Measurements from ENCODE around the gene MRTFB. TPM values are rescaled to one million over a fixed set of nuclear protein-coding genes. Genes with fewer than 3 reads are reported as not detected.

The MRTFB gene
- total and polyA plus RNA-seq, 12 donors, result 4.1 to 41.8 (median 32.5) TPM

DNA sequence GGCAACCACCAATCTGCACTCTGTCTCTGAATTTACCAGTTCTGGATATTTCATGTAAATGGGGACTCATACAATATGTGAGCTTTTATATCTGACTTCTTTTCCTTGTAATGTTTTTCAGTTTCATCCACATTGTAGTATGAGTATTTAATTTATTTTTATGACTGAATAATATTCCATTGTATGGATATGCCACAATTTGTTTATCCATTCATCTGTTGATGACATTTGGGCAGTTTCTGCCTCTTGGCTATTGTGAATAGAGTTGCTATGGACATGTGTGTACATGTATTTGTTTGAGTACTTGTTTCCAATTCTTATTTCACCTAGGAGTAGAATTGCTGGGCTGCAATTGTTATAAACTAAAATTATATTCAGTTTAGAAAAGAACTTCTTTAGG lies 126.9 kb downstream of the MRTFB start:
- no peak for ATAC-seq
- intact Hi-C loops (cut with DNase I), result loop anchor here in 3 of 10 donors (10.0 kb wide), 3 partner anchors 113 to 273 kb away; partner anchors contain the start of gene ERCC4 (in 1 of the 3)
- TF ChIP-seq, protein P1, sequence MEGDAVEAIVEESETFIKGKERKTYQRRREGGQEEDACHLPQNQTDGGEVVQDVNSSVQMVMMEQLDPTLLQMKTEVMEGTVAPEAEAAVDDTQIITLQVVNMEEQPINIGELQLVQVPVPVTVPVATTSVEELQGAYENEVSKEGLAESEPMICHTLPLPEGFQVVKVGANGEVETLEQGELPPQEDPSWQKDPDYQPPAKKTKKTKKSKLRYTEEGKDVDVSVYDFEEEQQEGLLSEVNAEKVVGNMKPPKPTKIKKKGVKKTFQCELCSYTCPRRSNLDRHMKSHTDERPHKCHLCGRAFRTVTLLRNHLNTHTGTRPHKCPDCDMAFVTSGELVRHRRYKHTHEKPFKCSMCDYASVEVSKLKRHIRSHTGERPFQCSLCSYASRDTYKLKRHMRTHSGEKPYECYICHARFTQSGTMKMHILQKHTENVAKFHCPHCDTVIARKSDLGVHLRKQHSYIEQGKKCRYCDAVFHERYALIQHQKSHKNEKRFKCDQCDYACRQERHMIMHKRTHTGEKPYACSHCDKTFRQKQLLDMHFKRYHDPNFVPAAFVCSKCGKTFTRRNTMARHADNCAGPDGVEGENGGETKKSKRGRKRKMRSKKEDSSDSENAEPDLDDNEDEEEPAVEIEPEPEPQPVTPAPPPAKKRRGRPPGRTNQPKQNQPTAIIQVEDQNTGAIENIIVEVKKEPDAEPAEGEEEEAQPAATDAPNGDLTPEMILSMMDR (IDR thresholded peaks at IDR 0.05), result no peak
- Histone ChIP-seq H3K36me3 (peaks cover 0 to 6% (median 0%) of the 10 kb centered on the region in 9 donors), H3K4me1 (peaks cover 0 to 81% (median 51%) of the 10 kb centered on the region in 9 donors), H3K27me3 (no peaks in the 10 kb centered on the region), H3K27ac (no peak overlapping the region), H3K4me3 (no peak overlapping the region), H3K9me3 (peaks cover 0 to 8% (median 0%) of the 10 kb centered on the region in 11 donors)
- DNase-seq, result no peak

DNA sequence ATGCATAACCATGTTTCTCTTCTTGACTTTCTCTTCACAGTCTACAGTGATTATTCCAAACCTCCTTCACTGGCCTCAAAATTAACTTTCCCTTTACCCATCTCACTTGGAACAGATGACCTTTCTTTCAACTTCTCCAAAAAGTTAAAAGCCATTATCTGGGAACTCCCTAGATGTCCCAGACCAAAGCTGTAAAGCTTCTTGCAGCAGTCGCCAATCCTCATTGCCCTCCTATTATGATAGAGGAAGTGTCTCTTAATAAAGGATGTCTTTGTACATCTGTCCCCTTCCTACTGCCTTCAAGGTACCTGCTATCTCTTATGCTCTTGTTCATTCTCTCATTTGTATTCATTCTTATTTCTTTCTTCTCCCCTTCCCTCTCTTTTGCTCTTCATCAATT lies 127.5 kb downstream of the MRTFB start:
- no peak for ATAC-seq
- intact Hi-C loops (cut with DNase I), result loop anchor here in 3 of 10 donors (10.0 kb wide), 3 partner anchors 114 to 274 kb away; partner anchors contain the start of gene ERCC4 (in 1 of the 3)

DNA sequence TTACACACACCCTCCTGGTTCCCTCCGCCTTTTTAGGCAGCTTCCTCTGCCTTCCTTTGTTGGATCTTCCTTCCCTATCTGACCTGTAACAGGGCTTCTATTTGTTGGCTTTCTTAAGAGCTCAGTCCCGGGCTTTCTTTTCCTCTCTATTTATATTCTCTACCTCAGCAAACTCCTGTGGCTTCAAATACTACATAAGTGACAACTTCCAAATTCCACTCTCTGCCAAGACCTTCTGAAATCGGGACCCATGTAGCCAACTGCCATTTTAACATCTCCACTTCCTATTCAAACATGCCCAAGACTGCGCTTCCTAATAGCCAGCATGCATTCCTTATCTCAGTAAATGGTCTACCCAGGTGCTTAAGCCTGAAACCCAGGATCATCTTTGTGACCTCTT lies 128.1 kb downstream of the MRTFB start:
- H3K27ac ChIP-seq, result no peak overlapping the region
- no peak overlapping the region for H3K4me3 ChIP-seq

More for the DNA sequence above, 127.5 kb downstream of the MRTFB start:
- Histone ChIP-seq H3K27me3 (no peaks in the 10 kb centered on the region), H3K4me1 (peaks cover 0 to 80% (median 53%) of the 10 kb centered on the region in 9 donors), H3K27ac (no peak overlapping the region), H3K4me3 (no peak overlapping the region), H3K9me3 (peaks cover 0 to 8% (median 0%) of the 10 kb centered on the region in 11 donors), H3K36me3 (peaks cover 0 to 6% (median 0%) of the 10 kb centered on the region in 9 donors)
- no peak for DNase-seq
- 80 to 90% methylated on average over 1 of the region's 1 CpG for WGBS, 2 donors
- TF ChIP-seq, protein P1 (IDR thresholded peaks at IDR 0.05), result no peak

DNA sequence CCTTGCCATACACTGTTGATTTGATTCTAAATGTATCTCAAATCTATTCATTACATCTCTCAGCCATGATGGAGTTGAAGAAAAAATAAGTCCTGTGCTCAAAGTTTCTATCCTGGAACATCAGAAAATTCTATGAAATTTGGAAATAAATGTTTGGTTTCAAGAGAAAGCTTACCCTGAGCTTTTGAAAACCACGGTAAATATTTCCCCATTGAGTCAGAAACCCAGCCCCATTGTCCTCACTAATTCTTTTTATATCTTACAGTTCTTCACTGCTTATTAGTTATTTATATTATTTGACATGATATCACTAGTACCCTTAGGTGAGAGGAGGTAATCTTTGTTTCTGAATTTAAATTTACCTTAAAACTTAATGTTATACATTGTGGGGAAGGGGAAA lies 128.5 kb downstream of the MRTFB start:
- no peak for ATAC-seq
- Histone ChIP-seq H3K4me1 (peaks cover 0 to 70% (median 52%) of the 10 kb centered on the region in 9 donors), H3K27ac (no peak overlapping the region), H3K9me3 (peaks cover 0 to 8% (median 0%) of the 10 kb centered on the region in 11 donors), H3K4me3 (no peak overlapping the region), H3K27me3 (no peaks in the 10 kb centered on the region), H3K36me3 (peaks cover 0 to 6% (median 0%) of the 10 kb centered on the region in 9 donors)
- TF ChIP-seq, protein P1 (IDR thresholded peaks at IDR 0.05), result no peak
- no peak for DNase-seq
- WGBS, 2 donors, result 97 to 100% methylated on average over 1 of the region's 1 CpG
- intact Hi-C loops (cut with DNase I), result loop anchor here in 4 of 10 donors (10.0 kb wide), 3 partner anchors 115 to 275 kb away; partner anchors contain the start of gene ERCC4 (in 2 of the 4)

More for the DNA sequence above, 128.1 kb downstream of the MRTFB start:
- peaks cover 0 to 6% (median 0%) of the 10 kb centered on the region in 9 donors for H3K36me3 ChIP-seq
- 73 to 79% methylated on average over 4 of the region's 4 CpGs for WGBS, 2 donors
- H3K4me1 ChIP-seq, result peaks cover 0 to 74% (median 52%) of the 10 kb centered on the region in 9 donors
- no peaks in the 10 kb centered on the region for H3K27me3 ChIP-seq
- intact Hi-C loops (cut with DNase I), result loop anchor here in 3 of 10 donors (10.0 kb wide), 3 partner anchors 114 to 274 kb away; partner anchors contain the start of gene ERCC4 (in 1 of the 3)
- TF ChIP-seq, protein P1 (IDR thresholded peaks at IDR 0.05), result no peak
- DNase-seq (no peak), ATAC-seq (no peak)
- peaks cover 0 to 8% (median 0%) of the 10 kb centered on the region in 11 donors for H3K9me3 ChIP-seq
